Measurements from ENCODE around the gene S1PR4.

The S1PR4 gene

DNA sequence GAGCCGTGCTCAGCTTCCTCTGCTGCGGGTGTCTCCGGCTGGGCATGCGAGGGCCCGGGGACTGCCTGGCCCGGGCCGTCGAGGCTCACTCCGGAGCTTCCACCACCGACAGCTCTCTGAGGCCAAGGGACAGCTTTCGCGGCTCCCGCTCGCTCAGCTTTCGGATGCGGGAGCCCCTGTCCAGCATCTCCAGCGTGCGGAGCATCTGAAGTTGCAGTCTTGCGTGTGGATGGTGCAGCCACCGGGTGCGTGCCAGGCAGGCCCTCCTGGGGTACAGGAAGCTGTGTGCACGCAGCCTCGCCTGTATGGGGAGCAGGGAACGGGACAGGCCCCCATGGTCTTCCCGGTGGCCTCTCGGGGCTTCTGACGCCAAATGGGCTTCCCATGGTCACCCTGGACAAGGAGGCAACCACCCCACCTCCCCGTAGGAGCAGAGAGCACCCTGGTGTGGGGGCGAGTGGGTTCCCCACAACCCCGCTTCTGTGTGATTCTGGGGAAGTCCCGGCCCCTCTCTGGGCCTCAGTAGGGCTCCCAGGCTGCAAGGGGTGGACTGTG lies 1.2 kb downstream of the S1PR4 start:
- H3K4me3 ChIP-seq (ENCODE audit: control insufficient read depth, low read depth, low read length), result no peak overlapping the region
- TF ChIP-seq, protein P1, sequence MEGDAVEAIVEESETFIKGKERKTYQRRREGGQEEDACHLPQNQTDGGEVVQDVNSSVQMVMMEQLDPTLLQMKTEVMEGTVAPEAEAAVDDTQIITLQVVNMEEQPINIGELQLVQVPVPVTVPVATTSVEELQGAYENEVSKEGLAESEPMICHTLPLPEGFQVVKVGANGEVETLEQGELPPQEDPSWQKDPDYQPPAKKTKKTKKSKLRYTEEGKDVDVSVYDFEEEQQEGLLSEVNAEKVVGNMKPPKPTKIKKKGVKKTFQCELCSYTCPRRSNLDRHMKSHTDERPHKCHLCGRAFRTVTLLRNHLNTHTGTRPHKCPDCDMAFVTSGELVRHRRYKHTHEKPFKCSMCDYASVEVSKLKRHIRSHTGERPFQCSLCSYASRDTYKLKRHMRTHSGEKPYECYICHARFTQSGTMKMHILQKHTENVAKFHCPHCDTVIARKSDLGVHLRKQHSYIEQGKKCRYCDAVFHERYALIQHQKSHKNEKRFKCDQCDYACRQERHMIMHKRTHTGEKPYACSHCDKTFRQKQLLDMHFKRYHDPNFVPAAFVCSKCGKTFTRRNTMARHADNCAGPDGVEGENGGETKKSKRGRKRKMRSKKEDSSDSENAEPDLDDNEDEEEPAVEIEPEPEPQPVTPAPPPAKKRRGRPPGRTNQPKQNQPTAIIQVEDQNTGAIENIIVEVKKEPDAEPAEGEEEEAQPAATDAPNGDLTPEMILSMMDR (conservative IDR thresholded peaks at IDR 0.05; ENCODE audit: control insufficient read depth, insufficient read depth, low read depth, low read length), result no peak
- no peak for DNase-seq (ENCODE audit: low read depth)

DNA sequence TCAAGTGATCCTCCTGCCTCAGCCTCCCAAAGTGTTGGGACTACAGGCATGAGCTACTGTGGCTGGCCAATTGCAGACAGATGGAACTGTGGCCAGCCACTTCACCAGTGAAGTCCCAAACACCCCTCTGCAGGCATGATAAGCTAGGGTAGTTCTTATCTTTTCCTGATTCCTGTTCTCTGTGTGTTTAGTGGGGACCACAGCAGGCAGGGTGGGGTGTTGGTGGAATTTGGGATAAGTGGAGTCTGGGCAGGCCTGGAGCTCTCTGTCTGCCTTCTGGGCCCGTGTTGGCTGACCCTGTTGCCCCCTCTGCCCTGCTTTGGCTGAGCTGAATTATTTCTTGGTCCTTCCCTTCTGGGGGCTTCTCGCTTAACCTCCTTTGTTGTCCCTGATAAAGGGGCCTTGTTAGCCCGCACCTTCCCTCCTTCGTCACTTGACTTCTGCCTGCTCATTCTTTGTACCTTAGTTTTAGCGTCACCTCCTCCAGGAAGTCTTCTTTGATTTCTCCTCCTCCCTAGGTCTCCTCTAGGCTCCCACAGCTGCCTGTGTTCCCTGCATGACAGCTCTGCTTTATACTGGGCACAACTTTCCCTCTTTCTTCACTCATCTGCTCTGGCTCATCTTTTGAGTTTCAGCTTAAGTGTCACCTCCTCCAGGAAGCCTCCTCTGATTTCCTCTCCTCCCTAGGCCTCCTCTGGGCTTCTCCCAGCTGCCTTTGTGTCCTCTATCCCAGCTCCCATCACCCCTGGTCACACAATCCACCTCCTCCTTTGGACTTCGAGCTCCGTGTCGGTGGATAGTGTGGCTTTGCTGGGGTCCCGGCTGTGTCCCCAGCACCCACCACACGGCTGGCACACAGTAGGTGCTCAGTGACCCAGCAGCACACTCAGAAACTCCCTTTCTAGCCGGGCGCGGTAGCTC lies 5.4 kb downstream of the S1PR4 start:
- no peak overlapping the region for H3K4me3 ChIP-seq (ENCODE audit: control insufficient read depth, low read depth, low read length)

DNA sequence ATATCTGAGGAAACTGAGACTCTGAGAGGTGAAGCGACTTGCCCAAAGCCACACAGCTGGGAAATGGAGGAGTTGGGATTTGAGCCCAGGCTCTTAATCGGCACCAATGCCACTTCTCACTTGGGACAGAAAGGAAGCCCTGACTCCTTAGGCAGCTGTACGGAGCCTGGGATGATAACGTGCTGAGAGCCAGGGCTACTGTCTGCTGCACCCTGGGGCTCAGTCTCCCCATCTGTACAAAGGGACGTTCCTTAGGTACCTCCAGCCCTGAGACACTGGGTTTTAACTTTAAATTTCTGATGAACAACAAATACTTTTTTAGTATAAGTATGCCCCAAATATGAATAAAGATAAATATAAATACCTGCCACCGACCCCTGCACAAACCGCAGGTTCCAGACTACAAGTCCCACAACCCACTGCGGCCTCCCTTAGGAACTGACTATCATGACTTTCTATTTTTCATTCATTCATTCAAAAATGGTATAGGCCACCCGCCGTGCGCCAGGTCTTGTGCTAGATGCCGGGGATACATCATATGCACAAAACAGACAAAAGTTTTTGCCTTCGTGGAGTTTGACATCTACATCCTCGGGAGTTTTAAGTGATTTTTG lies 6.4 kb downstream of the S1PR4 start:
- TF ChIP-seq, protein P1 (conservative IDR thresholded peaks at IDR 0.05; ENCODE audit: control insufficient read depth, insufficient read depth, low read depth, low read length), result no peak
- DNase-seq (ENCODE audit: low read depth), result no peak

More for the DNA sequence above, 5.4 kb downstream of the S1PR4 start:
- TF ChIP-seq, protein P1 (conservative IDR thresholded peaks at IDR 0.05; ENCODE audit: control insufficient read depth, insufficient read depth, low read depth, low read length), result no peak
- no peak for DNase-seq (ENCODE audit: low read depth)

DNA sequence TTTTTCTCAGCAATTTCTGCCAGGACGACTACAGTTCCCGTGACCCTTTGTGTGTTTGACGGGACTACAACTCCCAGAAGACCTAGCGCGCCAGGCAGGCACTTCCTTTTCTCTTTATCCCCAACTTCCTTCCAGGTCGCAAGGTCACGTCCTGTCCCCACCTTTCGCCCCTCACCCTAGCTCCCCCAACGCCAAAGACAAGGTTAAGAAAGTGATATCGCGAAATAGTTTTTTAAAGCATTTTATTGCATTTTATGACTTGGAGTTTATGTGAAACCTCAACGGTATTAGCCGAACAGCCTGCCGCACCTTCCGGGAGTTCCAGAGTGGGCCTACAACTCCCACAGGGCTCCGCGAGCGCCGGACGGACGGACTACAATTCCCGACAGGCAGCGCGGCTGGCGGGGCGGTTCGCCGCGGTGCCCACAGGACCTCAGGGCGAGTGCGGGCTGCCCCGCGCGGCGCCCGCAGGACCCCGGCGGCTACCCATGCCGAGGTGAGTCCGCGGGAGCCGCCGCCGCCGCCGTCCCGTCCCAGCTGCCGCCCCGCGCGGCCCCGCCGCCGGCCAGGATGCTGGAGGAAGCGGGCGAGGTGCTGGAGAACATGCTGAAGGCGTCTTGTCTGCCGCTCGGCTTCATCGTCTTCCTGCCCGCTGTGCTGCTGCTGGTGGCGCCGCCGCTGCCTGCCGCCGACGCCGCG lies 7.0 kb downstream of the S1PR4 start, which contains the start of gene NCLN:
TSS of gene NCLN (plus strand) at position 470 of the 699 bp plus-strand sequence. CDS start at position 571, 101 bp downstream.
- DNase-seq (ENCODE audit: low read depth), result peak; percentile 93
- peak within 1 kb of the TSS; percentile 83 for H3K4me3 ChIP-seq (ENCODE audit: control insufficient read depth, low read depth, low read length)
- TF ChIP-seq, protein P1 (conservative IDR thresholded peaks at IDR 0.05; ENCODE audit: control insufficient read depth, insufficient read depth, low read depth, low read length), result no peak

More for the DNA sequence above, 6.4 kb downstream of the S1PR4 start:
- H3K4me3 ChIP-seq (ENCODE audit: control insufficient read depth, low read depth, low read length), result peak overlapping the region; percentile 60

DNA sequence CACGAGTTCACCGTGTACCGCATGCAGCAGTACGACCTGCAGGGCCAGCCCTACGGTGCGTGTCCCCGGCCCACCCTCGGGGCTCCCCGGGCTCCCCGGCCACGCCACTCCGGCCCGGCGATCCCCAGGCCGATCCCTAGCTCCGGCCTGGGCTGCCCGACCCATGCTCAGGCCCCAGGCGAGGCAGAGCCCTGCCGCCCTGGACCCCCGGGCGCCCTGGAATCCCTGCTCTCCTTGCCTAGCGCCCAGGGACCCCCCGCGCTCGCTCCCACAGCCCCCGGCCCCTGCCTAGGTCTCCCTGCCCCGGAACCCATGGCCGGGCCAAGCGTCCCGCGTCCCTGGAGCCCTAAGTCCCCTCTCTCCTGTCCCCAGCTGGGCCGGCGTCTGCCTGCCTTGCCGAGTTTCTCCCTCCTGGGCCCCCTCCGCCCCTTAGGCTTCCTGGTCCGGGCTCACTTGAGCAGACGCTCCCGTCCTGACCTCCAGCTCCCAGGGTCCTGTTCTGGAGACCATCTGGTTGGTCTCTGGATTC lies 7.7 kb downstream of the S1PR4 start:
- H3K4me3 ChIP-seq (ENCODE audit: control insufficient read depth, low read depth, low read length), result peak overlapping the region; percentile 83
- DNase-seq (ENCODE audit: low read depth), result peak; percentile 14
- TF ChIP-seq, protein P1 (conservative IDR thresholded peaks at IDR 0.05; ENCODE audit: control insufficient read depth, insufficient read depth, low read depth, low read length), result no peak
